Measurements from ENCODE around the gene MTNR1A.

The MTNR1A gene

GRCh38 chr4:186563761-186564160 is 8.4 kb upstream of the MTNR1A start:
- no peaks in the 10 kb centered on the region for H3K27me3 ChIP-seq (ENCODE audit: insufficient read depth, low read length, poor library complexity)
- no peak overlapping the region for H2AFZ ChIP-seq (ENCODE audit: low read depth, low read length)
- no peak for DNase-seq
- no peak overlapping the region for H3K4me3 ChIP-seq (ENCODE audit: low read depth in 1 of 2, low read length in 2 of 2)
- H3K9ac ChIP-seq (ENCODE audit: low read depth, low read length), result no peak overlapping the region
- no peak for ATAC-seq (ENCODE audit: insufficient read depth, low read depth)
- no peaks in the 10 kb centered on the region for H3K79me2 ChIP-seq (ENCODE audit: insufficient read depth, low read length)
- no peak overlapping the region for H3K4me2 ChIP-seq (ENCODE audit: insufficient read depth, low read length)
- H3K27ac ChIP-seq (ENCODE audit: low read length), result no peak overlapping the region
- H3K36me3 ChIP-seq (ENCODE audit: insufficient read depth, low read length), result no peaks in the 10 kb centered on the region
- no peaks in the 10 kb centered on the region for H3K9me3 ChIP-seq (ENCODE audit: insufficient read depth, low read length, severe bottlenecking)
- no peaks in the 10 kb centered on the region for H4K20me1 ChIP-seq (ENCODE audit: insufficient read depth, low read length)
- no peaks in the 10 kb centered on the region for H3K4me1 ChIP-seq (ENCODE audit: insufficient read depth, low read length)
- TF ChIP-seq EZH2 (IDR thresholded peaks at IDR 0.05; ENCODE audit: borderline replicate concordance, low read depth, low read length, severe bottlenecking) (no peak), CTCF (IDR thresholded peaks at IDR 0.05; ENCODE audit: borderline replicate concordance, extremely low read depth, low read length, poor library complexity, severe bottlenecking) (no peak)

GRCh38 chr4:186561748-186562147 is 6.4 kb upstream of the MTNR1A start:
- ATAC-seq (ENCODE audit: insufficient read depth, low read depth), result no peak
- no peak overlapping the region for H3K9ac ChIP-seq (ENCODE audit: low read depth, low read length)
- H3K4me3 ChIP-seq (ENCODE audit: low read depth in 1 of 2, low read length in 2 of 2), result no peak overlapping the region
- no peaks in the 10 kb centered on the region for H3K4me1 ChIP-seq (ENCODE audit: insufficient read depth, low read length)
- no peak for TF ChIP-seq EZH2 (IDR thresholded peaks at IDR 0.05; ENCODE audit: borderline replicate concordance, low read depth, low read length, severe bottlenecking)
- TF ChIP-seq CTCF (IDR thresholded peaks at IDR 0.05; ENCODE audit: borderline replicate concordance, extremely low read depth, low read length, poor library complexity, severe bottlenecking), result no peak
- H2AFZ ChIP-seq (ENCODE audit: low read depth, low read length), result no peak overlapping the region
- no peak overlapping the region for H3K4me2 ChIP-seq (ENCODE audit: insufficient read depth, low read length)
- no peaks in the 10 kb centered on the region for H3K79me2 ChIP-seq (ENCODE audit: insufficient read depth, low read length)
- no peaks in the 10 kb centered on the region for H3K36me3 ChIP-seq (ENCODE audit: insufficient read depth, low read length)
- no peak overlapping the region for H3K27ac ChIP-seq (ENCODE audit: low read length)
- DNase-seq, result no peak
- no peaks in the 10 kb centered on the region for H4K20me1 ChIP-seq (ENCODE audit: insufficient read depth, low read length)
- H3K9me3 ChIP-seq (ENCODE audit: insufficient read depth, low read length, severe bottlenecking), result no peaks in the 10 kb centered on the region
- no peaks in the 10 kb centered on the region for H3K27me3 ChIP-seq (ENCODE audit: insufficient read depth, low read length, poor library complexity)

GRCh38 chr4:186560647-186561046 is 5.3 kb upstream of the MTNR1A start:
- no peak for DNase-seq

More at GRCh38 chr4:186560647-186561046, 5.3 kb upstream of the MTNR1A start:
- H3K9me3 ChIP-seq (ENCODE audit: insufficient read depth, low read length, severe bottlenecking), result no peaks in the 10 kb centered on the region
- no peaks in the 10 kb centered on the region for H3K79me2 ChIP-seq (ENCODE audit: insufficient read depth, low read length)
- no peak overlapping the region for H3K4me2 ChIP-seq (ENCODE audit: insufficient read depth, low read length)
- no peak overlapping the region for H2AFZ ChIP-seq (ENCODE audit: low read depth, low read length)
- H3K9ac ChIP-seq (ENCODE audit: low read depth, low read length), result no peak overlapping the region
- H3K36me3 ChIP-seq (ENCODE audit: insufficient read depth, low read length), result no peaks in the 10 kb centered on the region
- H3K4me1 ChIP-seq (ENCODE audit: insufficient read depth, low read length), result no peaks in the 10 kb centered on the region
- no peak for TF ChIP-seq EZH2 (IDR thresholded peaks at IDR 0.05; ENCODE audit: borderline replicate concordance, low read depth, low read length, severe bottlenecking)
- TF ChIP-seq CTCF (IDR thresholded peaks at IDR 0.05; ENCODE audit: borderline replicate concordance, extremely low read depth, low read length, poor library complexity, severe bottlenecking), result no peak
- ATAC-seq (ENCODE audit: insufficient read depth, low read depth), result no peak
- H3K27ac ChIP-seq (ENCODE audit: low read length), result no peak overlapping the region
- no peaks in the 10 kb centered on the region for H3K27me3 ChIP-seq (ENCODE audit: insufficient read depth, low read length, poor library complexity)
- H3K4me3 ChIP-seq (ENCODE audit: low read depth in 1 of 2, low read length in 2 of 2), result no peak overlapping the region
- no peaks in the 10 kb centered on the region for H4K20me1 ChIP-seq (ENCODE audit: insufficient read depth, low read length)
